Body of pancreas (tissue), 4 donors: Measurements from ENCODE around the gene AUNIP.

Experiments used
- CTCF ChIP-seq, 7 experiments: fragments of 450-650 bp in 4 of 7; fragments of 200-600 bp in 3 of 7; sonication (generic) in 3 of 7; IDR thresholded peaks; one replicate each; pipeline ENCODE4 v1.5.1; 2016 to 2019; ENCODE audit warnings: antibody characterized with exemption in 7 of 7
- POLR2A ChIP-seq, 3 donors: fragments of 450-650 bp; IDR thresholded peaks; one replicate each; pipeline ENCODE4 v1.6.1; 2016; ENCODE audit warnings: antibody characterized with exemption in 3 of 3, mild to moderate bottlenecking in 2 of 3

GRCh38 chr1:25881266-25881665, 22.0 kb upstream of the AUNIP start:
- TF ChIP-seq CTCF (IDR thresholded peaks at IDR 0.05) (no peak), POLR2A (IDR thresholded peaks at IDR 0.05) (no peak)
